Fibroblast of the aortic adventitia (primary cell): ENCODE measurements around the gene NPEPL1. TPM values are rescaled to one million over a fixed set of nuclear protein-coding genes. Genes with fewer than 3 reads are reported as not detected.

Source experiments
- DNase-seq: peaks from one replicate; pipeline ENCODE4 v3.0.0-alpha.2; 2010; ENCODE audit warnings: low read depth
- H3K4me3 ChIP-seq: 2 replicates; pipeline ENCODE4 v1.5.1; 2011; ENCODE audit warnings: low read depth, mild to moderate bottlenecking, control low read depth, low read length, moderate library complexity
- total RNA-seq: library from RNA; depleted of rRNA; stranded (reverse); fragments of >200 nt; gene quantifications from 2 replicates; pipeline ENCODE4 v1.2.3, GENCODE V29; 2012; ENCODE audit warnings: low replicate concordance
- TF ChIP-seq, protein P1 (sequence below): IDR thresholded peaks from 2 replicates; pipeline ENCODE4 v1.5.1; 2011; ENCODE audit warnings: mild to moderate bottlenecking, low read length, control low read depth, inconsistent platforms; ENCODE audit not compliant: insufficient read depth

NPEPL1 gene
- total RNA-seq, 1 donor, result 24.5 TPM

DNA sequence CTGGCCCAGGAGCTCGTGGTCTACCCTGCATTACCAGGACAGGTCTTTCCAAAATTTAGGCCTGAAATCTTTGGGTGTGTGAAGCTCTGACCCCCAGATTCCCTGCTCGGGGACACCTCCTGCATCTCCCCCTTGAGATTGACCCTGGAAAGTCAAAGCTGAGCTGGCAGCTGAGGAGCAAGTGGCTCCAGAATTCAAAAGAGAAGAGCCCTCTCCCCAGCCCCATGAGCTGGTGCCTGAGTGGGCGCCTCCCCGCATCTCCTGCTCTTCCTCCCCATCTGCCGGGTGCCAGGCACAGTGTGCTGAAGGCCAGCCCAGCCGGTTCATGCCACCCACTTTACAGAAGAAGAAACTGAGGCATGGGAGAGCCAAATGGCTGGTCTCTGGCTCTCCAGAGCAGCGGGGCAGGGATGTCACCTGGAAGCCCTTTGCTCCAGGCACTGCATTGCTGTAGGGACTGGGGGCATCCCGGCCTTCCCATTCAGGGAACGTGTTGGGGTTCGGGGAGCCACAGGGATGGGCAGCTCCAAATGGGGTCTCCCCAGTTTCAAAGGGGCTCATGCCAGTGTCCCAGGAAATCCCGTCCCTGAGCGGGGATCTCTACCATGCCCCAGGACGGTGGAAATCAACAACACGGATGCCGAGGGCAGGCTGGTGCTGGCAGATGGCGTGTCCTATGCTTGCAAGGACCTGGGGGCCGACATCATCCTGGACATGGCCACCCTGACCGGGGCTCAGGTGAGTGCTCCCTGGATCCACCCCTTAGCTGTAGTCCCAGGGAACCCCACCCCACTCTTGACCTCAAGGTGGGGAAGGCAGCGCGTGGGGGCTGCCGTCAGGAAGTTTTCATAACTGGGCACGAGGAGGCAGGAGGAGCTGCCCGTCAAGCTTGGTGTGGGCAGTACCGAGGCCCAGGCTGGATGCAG is 20.5 kb downstream of the NPEPL1 start:
- DNase-seq, result no peak
- TF ChIP-seq, protein P1, sequence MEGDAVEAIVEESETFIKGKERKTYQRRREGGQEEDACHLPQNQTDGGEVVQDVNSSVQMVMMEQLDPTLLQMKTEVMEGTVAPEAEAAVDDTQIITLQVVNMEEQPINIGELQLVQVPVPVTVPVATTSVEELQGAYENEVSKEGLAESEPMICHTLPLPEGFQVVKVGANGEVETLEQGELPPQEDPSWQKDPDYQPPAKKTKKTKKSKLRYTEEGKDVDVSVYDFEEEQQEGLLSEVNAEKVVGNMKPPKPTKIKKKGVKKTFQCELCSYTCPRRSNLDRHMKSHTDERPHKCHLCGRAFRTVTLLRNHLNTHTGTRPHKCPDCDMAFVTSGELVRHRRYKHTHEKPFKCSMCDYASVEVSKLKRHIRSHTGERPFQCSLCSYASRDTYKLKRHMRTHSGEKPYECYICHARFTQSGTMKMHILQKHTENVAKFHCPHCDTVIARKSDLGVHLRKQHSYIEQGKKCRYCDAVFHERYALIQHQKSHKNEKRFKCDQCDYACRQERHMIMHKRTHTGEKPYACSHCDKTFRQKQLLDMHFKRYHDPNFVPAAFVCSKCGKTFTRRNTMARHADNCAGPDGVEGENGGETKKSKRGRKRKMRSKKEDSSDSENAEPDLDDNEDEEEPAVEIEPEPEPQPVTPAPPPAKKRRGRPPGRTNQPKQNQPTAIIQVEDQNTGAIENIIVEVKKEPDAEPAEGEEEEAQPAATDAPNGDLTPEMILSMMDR, result no peak
- H3K4me3 ChIP-seq, result no peak overlapping the region

DNA sequence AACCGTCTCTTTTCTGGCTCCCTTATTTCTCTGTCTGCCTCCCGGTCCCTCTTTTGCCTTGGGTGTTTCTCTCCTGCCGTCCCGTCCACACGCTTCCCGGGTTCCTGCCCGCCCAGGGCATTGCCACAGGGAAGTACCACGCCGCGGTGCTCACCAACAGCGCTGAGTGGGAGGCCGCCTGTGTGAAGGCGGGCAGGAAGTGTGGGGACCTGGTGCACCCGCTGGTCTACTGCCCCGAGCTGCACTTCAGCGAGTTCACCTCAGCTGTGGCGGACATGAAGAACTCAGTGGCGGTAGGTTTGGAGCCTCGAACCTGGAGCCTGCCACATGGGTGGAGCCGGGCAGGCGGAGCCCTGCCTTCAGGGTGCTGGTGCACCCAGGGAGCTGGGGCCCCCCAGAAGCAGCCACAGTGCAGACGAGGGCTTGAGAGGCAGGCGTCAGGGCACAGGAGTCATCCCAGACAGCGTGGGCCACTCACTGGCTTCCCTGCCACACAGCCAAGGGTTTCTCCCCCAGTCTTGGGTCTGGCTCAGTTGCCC is 21.3 kb downstream of the NPEPL1 start:
- TF ChIP-seq, protein P1, result no peak
- DNase-seq, result no peak
- H3K4me3 ChIP-seq, result no peak overlapping the region

DNA sequence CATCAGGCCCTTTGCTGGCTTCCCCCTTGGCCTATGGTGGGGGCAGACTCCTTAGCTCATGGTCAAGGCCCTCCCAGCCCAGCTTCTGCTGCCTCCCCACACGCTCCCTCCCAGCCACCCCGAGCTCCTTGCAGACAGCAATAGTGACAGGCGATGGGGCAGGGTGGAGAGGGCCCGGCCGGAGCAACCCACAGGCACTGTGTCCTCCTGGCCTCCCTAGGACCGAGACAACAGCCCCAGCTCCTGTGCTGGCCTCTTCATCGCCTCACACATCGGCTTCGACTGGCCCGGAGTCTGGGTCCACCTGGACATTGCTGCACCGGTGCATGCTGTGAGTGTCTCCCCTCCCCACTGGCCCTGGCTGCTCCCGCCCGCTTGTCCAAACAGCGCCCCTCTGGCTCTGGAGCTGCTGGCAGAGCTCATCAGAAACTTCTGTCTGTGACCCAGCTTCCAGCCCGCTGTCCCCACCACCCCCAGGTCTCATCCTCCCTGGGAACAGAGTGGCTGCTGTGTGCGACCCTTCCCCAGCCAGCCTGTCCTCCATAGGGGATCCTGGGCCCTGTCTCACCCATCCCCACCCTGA is 21.8 kb downstream of the NPEPL1 start:
- no peak overlapping the region for H3K4me3 ChIP-seq
- no peak for DNase-seq
- TF ChIP-seq, protein P1, result no peak

- TF ChIP-seq, protein P1, result no peak
- no peak overlapping the region for H3K4me3 ChIP-seq
- DNase-seq, result no peak
These were observed 22.3 kb downstream of the NPEPL1 start for GRCh38 chr20:58714923-58715351.

DNA sequence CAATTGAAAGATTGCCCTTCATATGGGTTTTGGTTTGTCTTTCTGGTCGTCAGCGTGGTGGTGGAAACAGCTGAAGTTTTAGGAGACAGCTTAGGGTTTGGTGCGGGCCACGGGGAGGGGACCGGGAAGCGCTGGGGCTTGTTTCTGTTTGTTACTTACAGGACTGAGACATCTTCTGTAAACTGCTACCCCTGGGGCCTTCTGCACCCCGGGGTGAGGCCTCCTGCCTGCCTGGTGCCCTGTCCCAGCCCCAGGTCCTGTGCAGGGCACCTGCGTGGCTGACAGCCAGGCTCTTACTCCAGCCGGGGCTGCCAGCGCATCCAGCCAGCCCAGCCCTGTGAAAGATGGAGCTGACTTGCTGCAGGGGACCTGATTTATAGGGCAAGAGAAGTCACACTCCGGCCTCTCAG is 22.8 kb downstream of the NPEPL1 start:
- H3K4me3 ChIP-seq, result no peak overlapping the region
- TF ChIP-seq, protein P1, result no peak
- DNase-seq, result no peak

- TF ChIP-seq, protein P1, result no peak
- H3K4me3 ChIP-seq, result no peak overlapping the region
- no peak for DNase-seq
These were observed 23.3 kb downstream of the NPEPL1 start for GRCh38 chr20:58715801-58716475.
